SH-SY5Y (cell line): ENCODE measurements around the gene LCP1.

Experiments used
- GATA2 ChIP-seq: IDR thresholded peaks from 2 replicates; pipeline ENCODE4 v1.6.1; 2011; ENCODE audit warnings: mild to moderate bottlenecking, low read depth, low read length
- GATA3 ChIP-seq: IDR thresholded peaks from 2 replicates; pipeline ENCODE4 v1.6.1; 2011; ENCODE audit warnings: low read depth, mild to moderate bottlenecking, low read length, moderate library complexity

DNA sequence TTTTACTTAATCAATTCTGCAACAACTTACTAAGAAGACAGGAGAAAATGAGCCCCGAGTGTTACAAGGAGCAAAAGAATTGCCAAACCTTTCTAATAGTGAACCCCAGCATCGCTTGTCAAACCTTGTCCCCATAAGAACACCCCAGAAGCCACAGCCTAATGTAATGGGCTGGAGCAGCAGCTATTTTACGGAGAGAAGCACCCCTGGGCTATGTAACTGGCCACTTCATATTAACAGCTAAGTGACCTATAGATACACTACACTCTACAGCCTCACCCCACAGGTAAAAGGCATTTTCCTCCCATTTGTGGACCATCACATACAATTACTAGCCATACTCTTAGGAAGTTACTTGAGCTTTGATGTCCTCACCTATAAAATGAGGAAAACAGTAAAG lies 49.9 kb downstream of the LCP1 start:
- TF ChIP-seq GATA2 (no peak), GATA3 (no peak)
